SU-DHL-6 (cell line): ENCODE data around the gene EDNRA.

ENCODE experiments used
- CTCF ChIP-seq: fragments of 200-600 bp; sonication (generic); IDR thresholded peaks from one replicate; pipeline ENCODE4 v1.5.1; 2017; ENCODE audit warnings: antibody characterized with exemption, mild to moderate bottlenecking, low read length, moderate library complexity; ENCODE audit not compliant: insufficient read depth, poor library complexity, severe bottlenecking
- EZH2phosphoT487 ChIP-seq: fragments of 200-600 bp; sonication (generic), shearing (Covaris generic); conservative IDR thresholded peaks from 2 replicates; pipeline ENCODE4 v1.6.1; 2018; ENCODE audit warnings: mild to moderate bottlenecking, antibody characterized with exemption, low read length, moderate library complexity, mixed read lengths

- no peak for TF ChIP-seq CTCF
- TF ChIP-seq EZH2phosphoT487 = no peak
Measured at GRCh38 chr4:147542229-147542990, 61.5 kb downstream of the EDNRA start.
